ENCODE results near the gene UAP1L1. TPM values are rescaled to one million over a fixed set of nuclear protein-coding genes. Genes with fewer than 3 reads are reported as not detected.

Gene UAP1L1
- polyA plus RNA-seq, 1 donor from 2014 or later: 0.21 TPM

DNA sequence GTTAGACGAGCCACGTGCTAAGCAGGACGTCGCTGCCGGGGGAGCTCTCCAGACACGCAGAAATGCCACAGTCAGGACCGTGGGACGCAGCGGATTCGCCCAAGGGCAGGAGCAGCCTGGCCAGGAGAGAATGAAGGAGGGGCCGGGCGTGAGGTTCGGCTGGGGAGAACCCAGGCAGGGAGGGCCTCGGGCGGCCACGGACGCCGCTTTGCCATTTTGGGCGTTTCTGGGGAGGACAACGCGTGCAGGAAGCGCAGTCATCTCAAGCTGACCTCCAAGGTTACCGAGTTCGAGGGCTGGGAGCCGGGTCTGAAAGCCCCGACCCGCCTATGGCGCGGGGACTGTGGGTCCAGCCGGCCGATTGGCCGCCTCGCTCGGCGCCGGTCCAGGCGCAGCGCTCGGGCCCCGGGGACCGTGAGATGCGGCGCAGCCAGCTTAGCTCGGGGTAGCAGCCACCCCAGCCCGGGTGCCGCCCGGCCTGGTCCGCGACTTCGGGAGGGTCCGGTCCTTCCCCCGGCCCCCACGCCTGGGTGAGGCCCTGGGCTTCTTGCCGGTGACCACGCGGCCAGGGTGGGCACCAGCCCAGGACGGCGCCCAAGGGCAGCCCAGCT, 8.7 kb downstream of the UAP1L1 start:
- Histone ChIP-seq H3K9me3 (ENCODE audit: low read length) (no peaks in the 10 kb centered on the region), H3K4me2 (ENCODE audit: low read length) (peak overlapping the region; percentile 65), H2AFZ (ENCODE audit: low read depth, low read length) (peak overlapping the region; percentile 29), H3K9ac (ENCODE audit: low read length) (peak overlapping the region; percentile 74), H4K20me1 (ENCODE audit: insufficient read depth) (no peaks in the 10 kb centered on the region), H3K79me2 (replicated peaks; ENCODE audit: insufficient read depth, low read length) (peaks cover 3% of the 10 kb centered on the region), H3K36me3 (ENCODE audit: insufficient read depth, low read length) (no peaks in the 10 kb centered on the region), H3K27ac (ENCODE audit: low read length) (no peak overlapping the region), H3K9me2 (ENCODE audit: insufficient read depth, low read length) (no peaks in the 10 kb centered on the region), H3K27me3 (ENCODE audit: insufficient read depth, low read depth, low read length) (peaks cover 18% of the 10 kb centered on the region), H3K4me3 (ENCODE audit: low read length) (peak overlapping the region; percentile 79), H3F3A (ENCODE audit: insufficient read depth, low read length, poor library complexity, severe bottlenecking) (no peaks in the 10 kb centered on the region)
- TF ChIP-seq MXI1 (conservative IDR thresholded peaks at IDR 0.05; ENCODE audit: poor library complexity, severe bottlenecking): no peak
- TF ChIP-seq EZH2 (IDR thresholded peaks at IDR 0.05; ENCODE audit: borderline replicate concordance, insufficient read depth, low read length, poor library complexity, severe bottlenecking): no peak
- TF ChIP-seq EP300 (conservative IDR thresholded peaks at IDR 0.05; ENCODE audit: poor library complexity, severe bottlenecking): no peak
- TF ChIP-seq, protein P1, sequence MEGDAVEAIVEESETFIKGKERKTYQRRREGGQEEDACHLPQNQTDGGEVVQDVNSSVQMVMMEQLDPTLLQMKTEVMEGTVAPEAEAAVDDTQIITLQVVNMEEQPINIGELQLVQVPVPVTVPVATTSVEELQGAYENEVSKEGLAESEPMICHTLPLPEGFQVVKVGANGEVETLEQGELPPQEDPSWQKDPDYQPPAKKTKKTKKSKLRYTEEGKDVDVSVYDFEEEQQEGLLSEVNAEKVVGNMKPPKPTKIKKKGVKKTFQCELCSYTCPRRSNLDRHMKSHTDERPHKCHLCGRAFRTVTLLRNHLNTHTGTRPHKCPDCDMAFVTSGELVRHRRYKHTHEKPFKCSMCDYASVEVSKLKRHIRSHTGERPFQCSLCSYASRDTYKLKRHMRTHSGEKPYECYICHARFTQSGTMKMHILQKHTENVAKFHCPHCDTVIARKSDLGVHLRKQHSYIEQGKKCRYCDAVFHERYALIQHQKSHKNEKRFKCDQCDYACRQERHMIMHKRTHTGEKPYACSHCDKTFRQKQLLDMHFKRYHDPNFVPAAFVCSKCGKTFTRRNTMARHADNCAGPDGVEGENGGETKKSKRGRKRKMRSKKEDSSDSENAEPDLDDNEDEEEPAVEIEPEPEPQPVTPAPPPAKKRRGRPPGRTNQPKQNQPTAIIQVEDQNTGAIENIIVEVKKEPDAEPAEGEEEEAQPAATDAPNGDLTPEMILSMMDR (IDR thresholded peaks at IDR 0.05; ENCODE audit: poor library complexity, severe bottlenecking): no peak
- TF ChIP-seq SMC3 (conservative IDR thresholded peaks at IDR 0.05; ENCODE audit: poor library complexity): no peak
- TF ChIP-seq POLR2AphosphoS5 (IDR thresholded peaks at IDR 0.05): no peak
- no peak for TF ChIP-seq TAF1 (IDR thresholded peaks at IDR 0.05; ENCODE audit: low read depth)
- TF ChIP-seq, protein P2, sequence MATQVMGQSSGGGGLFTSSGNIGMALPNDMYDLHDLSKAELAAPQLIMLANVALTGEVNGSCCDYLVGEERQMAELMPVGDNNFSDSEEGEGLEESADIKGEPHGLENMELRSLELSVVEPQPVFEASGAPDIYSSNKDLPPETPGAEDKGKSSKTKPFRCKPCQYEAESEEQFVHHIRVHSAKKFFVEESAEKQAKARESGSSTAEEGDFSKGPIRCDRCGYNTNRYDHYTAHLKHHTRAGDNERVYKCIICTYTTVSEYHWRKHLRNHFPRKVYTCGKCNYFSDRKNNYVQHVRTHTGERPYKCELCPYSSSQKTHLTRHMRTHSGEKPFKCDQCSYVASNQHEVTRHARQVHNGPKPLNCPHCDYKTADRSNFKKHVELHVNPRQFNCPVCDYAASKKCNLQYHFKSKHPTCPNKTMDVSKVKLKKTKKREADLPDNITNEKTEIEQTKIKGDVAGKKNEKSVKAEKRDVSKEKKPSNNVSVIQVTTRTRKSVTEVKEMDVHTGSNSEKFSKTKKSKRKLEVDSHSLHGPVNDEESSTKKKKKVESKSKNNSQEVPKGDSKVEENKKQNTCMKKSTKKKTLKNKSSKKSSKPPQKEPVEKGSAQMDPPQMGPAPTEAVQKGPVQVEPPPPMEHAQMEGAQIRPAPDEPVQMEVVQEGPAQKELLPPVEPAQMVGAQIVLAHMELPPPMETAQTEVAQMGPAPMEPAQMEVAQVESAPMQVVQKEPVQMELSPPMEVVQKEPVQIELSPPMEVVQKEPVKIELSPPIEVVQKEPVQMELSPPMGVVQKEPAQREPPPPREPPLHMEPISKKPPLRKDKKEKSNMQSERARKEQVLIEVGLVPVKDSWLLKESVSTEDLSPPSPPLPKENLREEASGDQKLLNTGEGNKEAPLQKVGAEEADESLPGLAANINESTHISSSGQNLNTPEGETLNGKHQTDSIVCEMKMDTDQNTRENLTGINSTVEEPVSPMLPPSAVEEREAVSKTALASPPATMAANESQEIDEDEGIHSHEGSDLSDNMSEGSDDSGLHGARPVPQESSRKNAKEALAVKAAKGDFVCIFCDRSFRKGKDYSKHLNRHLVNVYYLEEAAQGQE (IDR thresholded peaks at IDR 0.05; ENCODE audit: borderline replicate concordance): no peak
- no peak for TF ChIP-seq RAD21 (conservative IDR thresholded peaks at IDR 0.05)

DNA sequence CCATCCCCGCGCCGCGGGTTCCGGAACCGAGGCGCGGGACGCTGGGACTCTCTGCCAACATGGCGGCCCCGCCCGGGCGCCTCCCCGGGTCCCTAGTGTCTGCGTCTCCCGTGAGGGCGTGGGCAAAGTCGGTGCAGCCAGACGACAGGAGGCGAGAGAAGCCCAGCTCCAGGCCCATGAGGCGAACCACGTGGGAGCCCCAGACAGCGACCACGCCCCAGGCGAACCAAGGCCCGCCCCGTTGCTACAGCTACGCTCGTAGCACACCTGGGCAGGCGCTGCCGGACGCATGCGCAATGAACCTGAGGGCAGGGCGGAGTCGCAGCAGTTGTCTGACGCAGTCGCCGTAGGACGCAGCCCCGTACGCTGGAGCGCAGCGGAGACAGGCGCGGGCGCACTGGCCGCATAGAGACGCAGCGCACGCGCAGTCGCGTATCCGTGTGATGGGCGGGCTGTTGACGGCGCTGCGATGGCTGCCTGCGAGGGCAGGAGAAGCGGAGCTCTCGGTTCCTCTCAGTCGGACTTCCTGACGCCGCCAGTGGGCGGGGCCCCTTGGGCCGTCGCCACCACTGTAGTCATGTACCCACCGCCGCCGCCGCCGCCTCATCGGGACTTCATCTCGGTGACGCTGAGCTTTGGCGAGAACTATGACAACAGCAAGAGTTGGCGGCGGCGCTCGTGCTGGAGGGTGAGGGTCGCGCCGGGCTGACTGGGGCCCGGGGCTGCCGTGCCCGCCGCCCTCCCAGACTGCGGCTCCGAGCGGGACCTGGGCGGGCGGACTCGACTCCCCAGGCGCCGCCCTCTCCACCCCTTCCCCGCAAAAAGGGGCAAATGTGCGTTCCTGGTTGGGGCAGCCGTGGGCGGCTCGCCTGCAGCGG, 9.5 kb downstream of the UAP1L1 start, which contains the start of gene MAN1B1:
Gene MAN1B1 (plus strand): TSS at position 455 of the 878 bp plus-strand sequence. CDS start 15 bp downstream, at position 470.
- Histone ChIP-seq H3F3A (ENCODE audit: insufficient read depth, low read length, poor library complexity, severe bottlenecking) (no peaks in the 10 kb centered on the region), H3K4me2 (ENCODE audit: low read length) (peak within 1 kb of the TSS; percentile 70), H3K9me2 (ENCODE audit: insufficient read depth, low read length) (no peaks in the 10 kb centered on the region), H4K20me1 (ENCODE audit: insufficient read depth) (no peaks in the 10 kb centered on the region), H3K79me2 (replicated peaks; ENCODE audit: insufficient read depth, low read length) (peaks cover 3% of the 10 kb centered on the region), H3K27ac (ENCODE audit: low read length) (peak within 1 kb of the TSS; percentile 74), H3K9me3 (ENCODE audit: low read length) (no peaks in the 10 kb centered on the region), H2AFZ (ENCODE audit: low read depth, low read length) (peak within 1 kb of the TSS; percentile 29), H3K4me3 (ENCODE audit: low read length) (peak within 1 kb of the TSS; percentile 79), H3K9ac (ENCODE audit: low read length) (peak within 1 kb of the TSS; percentile 81), H3K27me3 (ENCODE audit: insufficient read depth, low read depth, low read length) (peaks cover 11% of the 10 kb centered on the region), H3K36me3 (ENCODE audit: insufficient read depth, low read length) (no peaks in the 10 kb centered on the region)
- TF ChIP-seq RAD21 (conservative IDR thresholded peaks at IDR 0.05) (no peak), SMC3 (conservative IDR thresholded peaks at IDR 0.05; ENCODE audit: poor library complexity) (peak; percentile 43), TAF1 (IDR thresholded peaks at IDR 0.05; ENCODE audit: low read depth) (peak; percentile 98), POLR2AphosphoS5 (IDR thresholded peaks at IDR 0.05) (peak; percentile 90), EP300 (conservative IDR thresholded peaks at IDR 0.05; ENCODE audit: poor library complexity, severe bottlenecking) (peak; percentile 63), MXI1 (conservative IDR thresholded peaks at IDR 0.05; ENCODE audit: poor library complexity, severe bottlenecking) (peak; percentile 98), EZH2 (IDR thresholded peaks at IDR 0.05; ENCODE audit: borderline replicate concordance, insufficient read depth, low read length, poor library complexity, severe bottlenecking) (no peak)
- TF ChIP-seq, protein P1 (IDR thresholded peaks at IDR 0.05; ENCODE audit: poor library complexity, severe bottlenecking): no peak
- TF ChIP-seq, protein P2 (IDR thresholded peaks at IDR 0.05; ENCODE audit: borderline replicate concordance): peak; percentile 88

Measured in neural cell (in vitro differentiated cells).